Measurements from ENCODE around the gene NT5M. TPM values are rescaled to one million over a fixed set of nuclear protein-coding genes. Genes with fewer than 3 reads are reported as not detected.

The NT5M gene
- total RNA-seq, 1 experiment from 2014 or later, result 6.6 TPM

GRCh38 chr17:17253406-17253805, 49.8 kb upstream of the NT5M start:
- Histone ChIP-seq H4K20me1 (ENCODE audit: control insufficient read depth, insufficient read depth, insufficient read length) (no peaks in the 10 kb centered on the region), H2BK15ac (ENCODE audit: low read depth, low read length) (no peak overlapping the region), H3K27me3 (ENCODE audit: insufficient read depth, low read length) (no peaks in the 10 kb centered on the region), H3K27ac (ENCODE audit: insufficient read length, low read depth, low read length) (no peak overlapping the region), H3K4me1 (ENCODE audit: insufficient read depth, low read length) (no peaks in the 10 kb centered on the region), H3K14ac (ENCODE audit: insufficient read depth, low read length) (no peak overlapping the region), H3K18ac (ENCODE audit: insufficient read length, low read depth, low read length) (no peak overlapping the region), H3K23me2 (ENCODE audit: insufficient read length, low read depth, low read length, poor library complexity, severe bottlenecking) (no peaks in the 10 kb centered on the region), H4K5ac (ENCODE audit: insufficient read length, low read depth, low read length) (no peak overlapping the region), H2BK5ac (ENCODE audit: insufficient read length, low read length) (no peak overlapping the region), H3K79me1 (ENCODE audit: insufficient read depth, low read depth, low read length, poor library complexity, severe bottlenecking) (no peaks in the 10 kb centered on the region), H3K4ac (ENCODE audit: low read depth, low read length) (no peak overlapping the region), H2AFZ (ENCODE audit: low read length) (no peak overlapping the region), H3K9me3 (ENCODE audit: control insufficient read depth, low read depth, low read length) (no peaks in the 10 kb centered on the region), H4K8ac (replicated peaks; ENCODE audit: insufficient read length, low read depth, low read length) (no peak overlapping the region), H3T11ph (ENCODE audit: low read length) (no peak overlapping the region), H4K91ac (ENCODE audit: insufficient read length, low read depth, low read length) (no peak overlapping the region), H3K4me2 (ENCODE audit: insufficient read depth, insufficient read length, low read length) (no peak overlapping the region), H3K56ac (ENCODE audit: insufficient read length, low read depth, low read length) (no peak overlapping the region), H2BK120ac (ENCODE audit: low read depth, low read length, poor library complexity, severe bottlenecking) (no peak overlapping the region), H3K9ac (ENCODE audit: extremely low read depth, insufficient read length, low read length) (no peak overlapping the region), H2BK20ac (ENCODE audit: low read depth, low read length, poor library complexity, severe bottlenecking) (no peak overlapping the region), H2AK5ac (ENCODE audit: insufficient read length, low read length) (no peak overlapping the region), H2BK12ac (ENCODE audit: insufficient read length, low read depth, low read length) (no peak overlapping the region), H3K23ac (ENCODE audit: insufficient read length, low read depth, low read length) (no peak overlapping the region), H3K79me2 (ENCODE audit: insufficient read depth, low read length) (no peaks in the 10 kb centered on the region)
- Mint-ChIP-seq H3K4me1 (no peaks in the 10 kb centered on the region), H3K27ac (no peak overlapping the region; a peak in 1 of 7 replicates), H3K27me3 (ENCODE audit: low read depth) (no peaks in the 10 kb centered on the region), H3K4me3 (no peak overlapping the region), H3K9me3 (no peaks in the 10 kb centered on the region), H3K36me3 (ENCODE audit: insufficient read depth in 1 of 3, low read depth in 3 of 3) (peaks cover 42 to 83% (median 76%) of the 10 kb centered on the region in 3 experiments)
- DNase-seq, result no peak
- no peak for TF ChIP-seq CTCF (conservative IDR thresholded peaks at IDR 0.05)
- no CpG with 5 or more reads among the region's 3 CpGs for WGBS (ENCODE audit: extremely low coverage, insufficient read length, low lambda C conversion rate)

Measured in H9 (cell line).